Nucleus accumbens (tissue), 56 donors: Measurements from ENCODE around the gene RAB3B.
"Not testable (repeated sequence)": the region's sequence is repeated elsewhere in the genome, so short reads cannot be mapped to it uniquely, and the experiment has no call there.

Source experiments
- DNase-seq, 56 donors: peaks; one replicate each; lab custom pipeline; 2025; lab: John Stamatoyannopoulos, UW

Gene RAB3B

GRCh38 chr1:51990478-51990965 lies at the start of gene RAB3B:
TSS of gene RAB3B (minus strand) at chr1:51990700. CDS start at chr1:51977117, 13,583 bp downstream.
- DNase-seq = peak in 8 of 56 donors; percentile 0 to 60 (median 17)

DNA sequence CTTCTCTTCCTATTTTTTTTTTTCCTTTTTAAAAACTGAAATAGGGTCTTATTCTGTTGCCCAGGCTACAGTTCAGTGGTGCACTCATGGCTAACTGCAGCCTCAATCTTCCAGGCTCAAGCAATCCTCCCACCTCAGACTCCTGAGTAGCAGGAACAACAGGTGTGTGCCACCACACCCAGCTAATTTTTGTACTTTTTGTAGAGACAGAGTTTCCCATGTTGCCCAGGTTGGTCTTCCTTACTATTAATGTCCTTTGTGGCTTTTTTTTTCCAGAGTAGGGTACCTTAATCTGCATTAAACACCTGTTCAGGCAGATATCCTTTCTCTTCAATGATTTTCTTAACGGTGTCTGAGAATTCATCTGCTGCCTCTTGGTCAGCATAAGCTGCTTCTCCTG lies 47.4 kb upstream of the RAB3B start:
- no peak for DNase-seq

DNA sequence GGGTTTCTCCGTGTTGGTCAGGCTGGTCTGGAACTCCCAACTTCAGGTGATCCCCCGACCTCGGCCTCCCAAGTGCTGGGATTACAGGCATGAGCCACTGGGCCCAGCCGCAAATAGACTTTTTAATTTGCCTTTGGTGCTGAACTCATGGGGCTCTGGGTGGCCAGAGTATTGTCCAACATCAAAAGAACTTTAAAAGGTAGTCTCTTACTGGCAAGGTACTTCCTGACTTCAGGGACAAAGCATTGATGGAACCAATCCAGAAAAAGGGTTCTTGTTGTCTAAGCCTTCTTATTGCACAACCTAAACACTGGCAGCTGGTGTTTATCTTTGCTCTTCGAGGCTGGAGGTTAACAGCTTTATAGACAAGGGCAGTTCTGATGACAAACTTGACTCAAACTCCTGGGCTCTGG lies 46.9 kb upstream of the RAB3B start:
- no peak for DNase-seq

DNA sequence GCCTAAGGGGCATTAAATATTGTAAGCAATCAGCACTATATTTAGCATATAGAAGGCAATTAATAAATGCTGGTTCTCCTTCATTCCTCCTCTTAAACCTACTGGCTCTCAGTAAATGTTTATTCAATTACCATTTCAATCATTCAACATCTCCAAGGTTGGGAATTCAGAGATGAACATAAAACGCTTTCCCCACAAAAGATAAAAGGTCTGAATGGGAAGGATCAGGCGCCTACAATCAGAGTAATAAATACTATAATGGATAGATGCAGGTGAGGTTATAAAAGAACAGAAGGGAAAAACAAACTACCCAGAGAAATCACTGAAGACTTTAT lies 43.5 kb upstream of the RAB3B start:
- no peak for DNase-seq

GRCh38 chr1:52033190-52034049 lies 42.9 kb upstream of the RAB3B start, which contains the start of gene KTI12:
TSS of gene KTI12 (minus strand) at chr1:52033810. CDS start at chr1:52033761, 49 bp downstream.
- peak in 55 of 56 donors; percentile 42 to 93 (median 77) for DNase-seq

- peak in 23 of 56 donors; percentile 1 to 47 (median 28) for DNase-seq
These were observed 42.3 kb upstream of the RAB3B start for GRCh38 chr1:52032785-52033131.

DNA sequence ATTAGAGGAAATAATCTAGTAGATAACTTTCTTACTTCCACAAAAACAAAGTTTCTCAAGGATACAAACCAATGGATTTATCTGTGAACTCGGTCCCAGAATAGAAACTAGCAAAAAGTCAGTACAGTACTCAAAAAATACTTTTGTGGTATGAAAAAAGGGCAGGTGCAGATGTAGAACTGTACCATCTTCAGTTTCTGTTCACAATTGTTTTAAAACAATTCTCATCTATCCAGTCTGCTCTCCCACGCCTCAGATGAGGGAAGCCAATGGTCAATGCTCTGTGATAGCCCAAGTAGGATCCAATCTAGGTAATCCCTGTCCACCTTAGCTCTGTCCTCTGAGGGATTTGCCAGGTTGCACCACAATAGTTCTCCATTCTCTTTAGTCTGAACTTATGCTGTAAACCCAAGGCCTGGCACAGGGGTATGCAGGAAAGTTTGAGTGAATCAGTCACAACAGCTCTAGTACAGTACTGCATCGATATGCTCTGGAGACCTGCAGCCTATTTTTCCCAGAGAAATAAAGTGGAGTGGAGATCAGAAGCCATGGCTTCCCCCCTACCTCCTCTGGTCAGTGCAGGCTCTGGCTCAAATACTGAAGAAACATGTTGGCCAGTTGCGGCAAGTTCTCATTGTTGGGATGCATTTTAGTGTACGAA lies 41.8 kb upstream of the RAB3B start:
- DNase-seq = peak in 1 of 56 donors; percentile 5

DNA sequence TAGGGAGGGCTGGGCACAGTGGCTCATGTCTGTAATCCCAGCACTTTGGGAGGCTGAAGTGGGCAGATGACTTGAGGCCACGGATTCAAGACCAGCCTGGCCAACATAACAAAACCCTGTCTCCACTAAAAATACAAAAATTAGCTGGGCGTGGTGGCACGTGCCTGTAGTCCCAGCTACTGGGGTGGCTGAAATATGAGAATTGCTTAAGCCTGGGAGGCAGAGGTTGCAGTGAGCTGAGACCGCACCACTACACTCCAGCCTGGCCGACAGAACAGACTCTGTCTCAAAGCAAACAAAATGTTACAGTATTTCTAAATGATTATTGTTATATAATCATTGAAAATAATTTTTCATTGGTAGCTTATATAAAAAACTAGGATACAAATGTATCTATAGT lies 38.3 kb upstream of the RAB3B start:
- not testable (repeated sequence) for DNase-seq

DNA sequence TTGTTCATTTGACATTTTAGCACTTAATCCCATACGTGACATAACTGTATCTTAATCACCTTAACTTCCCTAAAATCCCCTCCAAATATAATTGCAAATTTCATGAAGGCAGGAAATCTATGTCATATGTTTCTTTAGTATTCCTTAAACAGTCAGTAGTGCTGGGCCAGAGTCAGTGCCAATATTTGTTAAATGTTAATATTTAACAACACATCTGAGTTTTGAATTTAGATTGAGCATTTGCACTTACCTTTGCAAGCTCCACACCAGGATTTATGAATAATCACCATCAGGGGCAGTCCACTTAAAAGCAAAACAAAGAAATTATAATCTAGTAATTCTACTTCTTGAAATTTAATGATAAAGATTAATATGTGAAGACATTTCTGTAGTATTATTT lies 37.8 kb upstream of the RAB3B start:
- no peak for DNase-seq

DNA sequence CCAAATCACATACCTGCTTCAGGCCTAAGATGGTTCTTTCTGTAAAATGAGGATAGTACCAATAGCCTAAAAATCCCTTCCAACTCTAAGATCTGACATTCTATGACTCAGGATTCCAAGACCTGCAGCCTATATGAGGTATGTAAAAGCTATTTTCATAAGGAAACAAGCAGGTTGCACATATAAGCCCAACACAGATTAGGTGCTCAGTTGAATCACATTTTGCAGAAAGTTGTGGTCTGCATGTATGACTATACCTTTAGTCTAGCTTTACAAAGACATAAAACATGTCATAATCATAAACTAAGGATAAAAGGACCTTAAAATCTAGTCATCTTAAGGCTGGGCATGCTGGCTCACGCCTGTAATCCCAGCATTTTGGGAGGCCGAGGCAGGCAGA lies 35.8 kb upstream of the RAB3B start:
- no peak for DNase-seq

GRCh38 chr1:52022133-52022532 lies 31.6 kb upstream of the RAB3B start:
- no peak for DNase-seq

GRCh38 chr1:52008071-52008809 lies 17.7 kb upstream of the RAB3B start:
- no peak for DNase-seq

- DNase-seq = no peak
These were observed 16.9 kb upstream of the RAB3B start for GRCh38 chr1:52007215-52008002.

DNA sequence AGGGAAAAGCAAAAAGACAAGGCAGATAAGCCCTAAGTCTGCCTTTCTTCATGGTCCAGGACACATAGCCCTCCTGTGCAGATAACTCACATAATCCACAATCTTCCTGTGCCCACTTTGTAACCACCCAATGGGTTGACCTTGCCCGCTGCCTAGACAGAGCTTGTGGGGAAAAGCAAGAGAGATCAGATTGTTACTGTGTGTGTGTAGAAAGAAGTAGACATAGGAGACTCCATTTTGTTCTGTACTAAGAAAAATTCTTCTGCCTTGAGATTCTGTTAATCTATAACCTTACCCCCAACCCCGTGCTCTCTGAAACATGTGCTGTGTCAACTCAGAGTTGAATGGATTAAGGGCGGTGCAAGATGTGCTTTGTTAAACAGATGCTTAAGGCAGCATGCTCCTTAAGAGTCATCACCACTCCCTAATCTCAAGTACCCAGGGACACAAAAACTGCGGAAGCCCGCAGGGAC lies 15.6 kb upstream of the RAB3B start:
- DNase-seq = not testable (repeated sequence)

DNA sequence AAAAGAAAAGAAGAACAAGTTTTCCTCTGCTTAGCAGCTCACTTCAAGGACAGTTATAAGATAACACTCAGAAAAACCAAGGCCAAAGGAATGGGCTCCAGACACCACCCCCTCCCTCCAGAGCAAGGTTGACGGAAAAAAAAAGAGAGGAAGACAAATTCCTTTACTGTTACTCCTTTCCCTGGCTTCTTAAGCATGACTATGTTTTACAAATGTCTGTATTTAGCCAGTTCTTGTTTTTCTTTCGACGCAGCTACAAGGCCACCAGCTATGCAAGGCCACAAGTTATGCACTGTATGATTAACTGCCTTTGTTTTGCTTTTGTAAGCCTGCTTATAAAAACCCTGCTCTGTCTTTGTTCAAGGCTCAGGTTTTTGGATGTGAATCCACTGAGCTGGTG lies 15.0 kb upstream of the RAB3B start:
- not testable (repeated sequence) for DNase-seq

- no peak for DNase-seq
These were observed 13.4 kb upstream of the RAB3B start for GRCh38 chr1:52003877-52004276.

GRCh38 chr1:52002038-52002917 lies 11.8 kb upstream of the RAB3B start:
- peak in 29 of 56 donors; percentile 0 to 60 (median 9) for DNase-seq

- no peak for DNase-seq
These were observed 8.2 kb upstream of the RAB3B start for GRCh38 chr1:51998701-51999100.

DNA sequence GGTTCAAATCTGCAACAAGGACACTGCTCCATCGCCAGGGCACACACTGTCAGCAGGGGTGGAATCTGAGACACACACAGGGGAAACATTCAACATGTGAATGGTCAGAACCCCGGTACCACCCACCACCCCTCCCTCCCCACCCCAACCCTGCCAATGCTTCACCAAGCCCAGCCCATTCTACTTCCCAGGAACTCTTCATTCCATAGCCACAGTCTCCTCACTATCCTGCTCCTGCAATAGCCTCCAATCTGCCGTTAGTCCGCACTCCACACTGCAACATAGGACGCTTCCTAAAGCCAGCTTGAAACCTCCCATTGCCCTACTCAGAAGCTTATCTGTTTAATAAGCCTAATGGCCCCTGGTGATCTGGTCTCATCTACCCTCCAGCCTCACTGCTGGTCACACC lies 7.5 kb upstream of the RAB3B start:
- no peak for DNase-seq
